HUES64 (cell line): ENCODE results near the gene KCNG1.

Experiments used
- H3K27ac ChIP-seq: 2 replicates; pipeline ENCODE4 v1.7.0; 2013; ENCODE audit warnings: low read depth, low read length, inconsistent platforms
- H3K27me3 ChIP-seq: 2 replicates; pipeline ENCODE4 v1.6.1; 2013; ENCODE audit warnings: mild to moderate bottlenecking, low read length; ENCODE audit not compliant: insufficient read depth
- H3K36me3 ChIP-seq: 2 replicates; pipeline ENCODE4 v1.6.1; 2013; ENCODE audit warnings: mild to moderate bottlenecking, low read length; ENCODE audit not compliant: insufficient read depth
- H3K4me1 ChIP-seq: 2 replicates; pipeline ENCODE4 v1.6.1; 2013; ENCODE audit warnings: mild to moderate bottlenecking, low read length, moderate library complexity; ENCODE audit not compliant: insufficient read depth
- H3K4me3 ChIP-seq: 2 replicates; pipeline ENCODE4 v1.5.1; 2013; ENCODE audit warnings: mild to moderate bottlenecking, low read length, moderate library complexity
- H3K9ac ChIP-seq: 2 replicates; pipeline ENCODE4 v1.6.1; 2013; ENCODE audit warnings: mild to moderate bottlenecking, low read depth, low read length
- H3K9me3 ChIP-seq: 2 replicates; pipeline ENCODE4 v1.6.1; 2013; ENCODE audit warnings: low read depth, low read length; ENCODE audit not compliant: insufficient read depth
- WGBS: fragments of 150-250, 120-280 bp; methylation state at CpG from one replicate; pipeline ENCODE4 v1.1.7; 2013; ENCODE audit warnings: missing lambda C conversion rate; 5-methylcytosine and 5-hydroxymethylcytosine counted together

Gene KCNG1

GRCh38 chr20:51034988-51035656 lies 12.2 kb upstream of the KCNG1 start:
- Histone ChIP-seq H3K9ac (no peak overlapping the region), H3K27ac (no peak overlapping the region), H3K9me3 (no peaks in the 10 kb centered on the region), H3K4me3 (no peak overlapping the region), H3K36me3 (no peaks in the 10 kb centered on the region), H3K4me1 (peaks cover 4% of the 10 kb centered on the region; the same call in 1 of the 2 replicates), H3K27me3 (no peaks in the 10 kb centered on the region)
- 85% methylated on average over 9 of the region's 9 CpGs for WGBS

GRCh38 chr20:51034476-51034875 lies 11.6 kb upstream of the KCNG1 start:
- H3K36me3 ChIP-seq, result no peaks in the 10 kb centered on the region
- H3K9me3 ChIP-seq, result no peaks in the 10 kb centered on the region
- 87% methylated on average over 2 of the region's 2 CpGs for WGBS
- H3K9ac ChIP-seq, result no peak overlapping the region
- no peak overlapping the region for H3K4me3 ChIP-seq
- H3K4me1 ChIP-seq, result peaks cover 4% of the 10 kb centered on the region; the same call in 1 of the 2 replicates
- H3K27me3 ChIP-seq, result peaks cover 3% of the 10 kb centered on the region; the same call in 1 of the 2 replicates
- no peak overlapping the region for H3K27ac ChIP-seq

- H3K9me3 ChIP-seq, result no peaks in the 10 kb centered on the region
- H3K36me3 ChIP-seq, result no peaks in the 10 kb centered on the region
- H3K4me3 ChIP-seq, result no peak overlapping the region
- WGBS, result 83% methylated on average over 17 of the region's 17 CpGs
- peaks cover 7% of the 10 kb centered on the region; the same call in 1 of the 2 replicates for H3K27me3 ChIP-seq
- no peak overlapping the region for H3K9ac ChIP-seq
- H3K4me1 ChIP-seq, result peaks cover 4% of the 10 kb centered on the region; the same call in 1 of the 2 replicates
- H3K27ac ChIP-seq, result no peak overlapping the region
These were observed 7.3 kb upstream of the KCNG1 start for GRCh38 chr20:51029963-51030920.

- Histone ChIP-seq H3K27me3 (peaks cover 9% of the 10 kb centered on the region), H3K4me3 (no peak overlapping the region), H3K36me3 (no peaks in the 10 kb centered on the region), H3K27ac (no peak overlapping the region), H3K9me3 (no peaks in the 10 kb centered on the region), H3K9ac (no peak overlapping the region), H3K4me1 (peaks cover 4% of the 10 kb centered on the region; the same call in 1 of the 2 replicates)
- WGBS, result 86% methylated on average over 1 of the region's 1 CpG
These were observed 6.6 kb upstream of the KCNG1 start for GRCh38 chr20:51029556-51029955.

- WGBS, result 70% methylated on average over 10 of the region's 10 CpGs
- H3K27ac ChIP-seq, result no peak overlapping the region
- H3K4me3 ChIP-seq, result no peak overlapping the region
- H3K9me3 ChIP-seq, result no peaks in the 10 kb centered on the region
- H3K36me3 ChIP-seq, result no peaks in the 10 kb centered on the region
- no peak overlapping the region for H3K9ac ChIP-seq
- peaks cover 2% of the 10 kb centered on the region; the same call in 1 of the 2 replicates for H3K4me1 ChIP-seq
- peaks cover 17% of the 10 kb centered on the region for H3K27me3 ChIP-seq
These were observed 5.8 kb upstream of the KCNG1 start for GRCh38 chr20:51028616-51029212.

GRCh38 chr20:51027035-51027795 lies 4.3 kb upstream of the KCNG1 start:
- Histone ChIP-seq H3K36me3 (no peaks in the 10 kb centered on the region), H3K27me3 (peaks cover 31% of the 10 kb centered on the region), H3K27ac (no peak overlapping the region), H3K9me3 (no peaks in the 10 kb centered on the region), H3K9ac (no peak overlapping the region), H3K4me3 (no peak overlapping the region), H3K4me1 (no peaks in the 10 kb centered on the region)
- 80% methylated on average over 5 of the region's 5 CpGs for WGBS

GRCh38 chr20:51026269-51026668 lies 3.4 kb upstream of the KCNG1 start:
- no peak overlapping the region for H3K27ac ChIP-seq
- no peaks in the 10 kb centered on the region for H3K9me3 ChIP-seq
- H3K27me3 ChIP-seq, result peaks cover 41% of the 10 kb centered on the region
- no peak overlapping the region for H3K4me3 ChIP-seq
- H3K4me1 ChIP-seq, result peaks cover 9% of the 10 kb centered on the region
- no peaks in the 10 kb centered on the region for H3K36me3 ChIP-seq
- 93% methylated on average over 4 of the region's 4 CpGs for WGBS
- H3K9ac ChIP-seq, result no peak overlapping the region

GRCh38 chr20:51024761-51025160 lies 1.9 kb upstream of the KCNG1 start:
- Histone ChIP-seq H3K9ac (no peak overlapping the region), H3K27ac (no peak overlapping the region), H3K36me3 (no peaks in the 10 kb centered on the region), H3K4me1 (peaks cover 24% of the 10 kb centered on the region), H3K4me3 (no peak overlapping the region), H3K27me3 (peaks cover 52% of the 10 kb centered on the region), H3K9me3 (no peaks in the 10 kb centered on the region)
- WGBS, result 76% methylated on average over 1 of the region's 1 CpG

GRCh38 chr20:51023617-51024155 lies 779 bp upstream of the KCNG1 start:
- H3K36me3 ChIP-seq, result 0 out of 2 replicates have a peak, but pooled peaks cover 2% of the 10 kb centered on the region
- H3K27ac ChIP-seq, result no peak overlapping the region
- peak overlapping the region; percentile 69 for H3K4me3 ChIP-seq
- peak overlapping the region; percentile 58; the same call in 1 of the 2 replicates for H3K9ac ChIP-seq
- 76% methylated on average over 30 of the region's 30 CpGs for WGBS
- H3K9me3 ChIP-seq, result no peaks in the 10 kb centered on the region
- H3K27me3 ChIP-seq, result peaks cover 48% of the 10 kb centered on the region
- peaks cover 27% of the 10 kb centered on the region for H3K4me1 ChIP-seq

GRCh38 chr20:51022227-51022802 lies 592 bp downstream of the KCNG1 start:
- Histone ChIP-seq H3K4me3 (peak overlapping the region; percentile 69), H3K9ac (peak overlapping the region; percentile 74), H3K27ac (no peak overlapping the region), H3K4me1 (peaks cover 27% of the 10 kb centered on the region), H3K27me3 (peaks cover 48% of the 10 kb centered on the region), H3K36me3 (0 out of 2 replicates have a peak, but pooled peaks cover 2% of the 10 kb centered on the region), H3K9me3 (no peaks in the 10 kb centered on the region)
- 2% methylated on average over 39 of the region's 39 CpGs for WGBS
